ENCODE results near the gene SEMA3A.
"Not testable (repeated sequence)": the region's sequence is repeated elsewhere in the genome, so short reads cannot be mapped to it uniquely, and the experiment has no call there.

Gene SEMA3A

DNA sequence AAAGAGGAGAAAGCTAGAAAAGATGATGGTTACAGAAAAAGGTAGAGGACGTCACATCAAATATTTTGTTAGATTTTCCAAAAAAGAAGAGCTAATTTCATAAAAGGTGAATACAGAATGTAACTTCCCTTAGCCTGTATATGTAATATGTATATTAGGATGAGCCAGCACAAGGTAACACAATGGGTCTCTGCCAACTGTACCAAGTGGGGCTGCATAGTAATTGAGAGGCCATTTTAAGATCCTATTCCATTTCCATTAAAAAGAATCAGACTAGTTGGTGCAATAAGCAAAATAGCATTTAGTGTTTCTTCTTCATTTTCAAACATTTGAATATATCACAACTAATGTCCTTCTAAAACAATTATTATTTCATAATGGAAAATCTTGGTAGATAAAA, 134.6 kb downstream of the SEMA3A start:
- Histone ChIP-seq H3K4me1 (no peaks in the 10 kb centered on the region), H3K4me3 (no peak overlapping the region), H3K27ac (no peak overlapping the region), H3K36me3 (no peaks in the 10 kb centered on the region), H3K9me3 (no peaks in the 10 kb centered on the region), H3K27me3 (no peaks in the 10 kb centered on the region)
- intact Hi-C loops (cut with DNase I; ENCODE audit: low total_unique reads) = no loop called here
- TF ChIP-seq, protein P1, sequence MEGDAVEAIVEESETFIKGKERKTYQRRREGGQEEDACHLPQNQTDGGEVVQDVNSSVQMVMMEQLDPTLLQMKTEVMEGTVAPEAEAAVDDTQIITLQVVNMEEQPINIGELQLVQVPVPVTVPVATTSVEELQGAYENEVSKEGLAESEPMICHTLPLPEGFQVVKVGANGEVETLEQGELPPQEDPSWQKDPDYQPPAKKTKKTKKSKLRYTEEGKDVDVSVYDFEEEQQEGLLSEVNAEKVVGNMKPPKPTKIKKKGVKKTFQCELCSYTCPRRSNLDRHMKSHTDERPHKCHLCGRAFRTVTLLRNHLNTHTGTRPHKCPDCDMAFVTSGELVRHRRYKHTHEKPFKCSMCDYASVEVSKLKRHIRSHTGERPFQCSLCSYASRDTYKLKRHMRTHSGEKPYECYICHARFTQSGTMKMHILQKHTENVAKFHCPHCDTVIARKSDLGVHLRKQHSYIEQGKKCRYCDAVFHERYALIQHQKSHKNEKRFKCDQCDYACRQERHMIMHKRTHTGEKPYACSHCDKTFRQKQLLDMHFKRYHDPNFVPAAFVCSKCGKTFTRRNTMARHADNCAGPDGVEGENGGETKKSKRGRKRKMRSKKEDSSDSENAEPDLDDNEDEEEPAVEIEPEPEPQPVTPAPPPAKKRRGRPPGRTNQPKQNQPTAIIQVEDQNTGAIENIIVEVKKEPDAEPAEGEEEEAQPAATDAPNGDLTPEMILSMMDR (IDR thresholded peaks at IDR 0.05) = no peak
- DNase-seq = no peak

DNA sequence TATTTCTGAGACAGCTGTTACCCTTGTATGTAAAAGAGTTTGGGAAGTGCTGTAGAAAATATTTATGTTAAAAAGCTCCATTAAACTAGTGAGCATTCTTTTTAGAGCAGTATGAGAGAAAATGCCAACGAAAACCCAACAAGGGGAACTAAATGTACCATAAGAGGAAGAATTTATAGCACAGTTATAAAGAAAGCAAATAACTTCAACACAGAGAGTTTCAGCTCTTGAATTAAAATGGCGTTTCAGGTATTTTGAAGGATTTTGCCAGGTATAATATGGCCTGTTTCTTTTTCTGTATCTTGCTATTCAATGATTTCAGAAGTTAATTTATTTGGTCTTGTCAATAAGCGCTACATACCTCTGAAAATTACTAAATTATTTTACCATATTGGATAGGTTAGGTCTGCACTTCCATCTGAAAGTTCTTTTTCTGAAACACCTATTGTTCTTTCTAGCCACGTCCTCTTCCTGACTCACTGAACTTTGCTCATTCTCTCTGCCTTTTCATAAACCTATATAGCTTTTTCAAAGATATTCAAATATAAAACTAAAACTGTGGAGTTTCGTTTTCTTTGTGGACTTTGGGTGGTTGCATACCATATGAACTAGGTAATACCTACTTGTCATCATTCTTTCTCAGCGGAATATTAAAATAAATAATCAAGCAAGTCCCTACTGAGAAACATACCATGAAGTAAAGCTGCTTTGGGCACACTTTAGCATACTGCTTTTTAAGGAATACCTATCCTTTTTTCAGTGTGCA, 136.1 kb downstream of the SEMA3A start:
- Histone ChIP-seq H3K4me3 (no peak overlapping the region), H3K4me1 (no peaks in the 10 kb centered on the region), H3K9me3 (no peaks in the 10 kb centered on the region), H3K36me3 (no peaks in the 10 kb centered on the region), H3K27me3 (no peaks in the 10 kb centered on the region), H3K27ac (no peak overlapping the region)
- intact Hi-C loops (cut with DNase I; ENCODE audit: low total_unique reads) = no loop called here
- DNase-seq = no peak
- TF ChIP-seq, protein P1 (IDR thresholded peaks at IDR 0.05) = no peak

DNA sequence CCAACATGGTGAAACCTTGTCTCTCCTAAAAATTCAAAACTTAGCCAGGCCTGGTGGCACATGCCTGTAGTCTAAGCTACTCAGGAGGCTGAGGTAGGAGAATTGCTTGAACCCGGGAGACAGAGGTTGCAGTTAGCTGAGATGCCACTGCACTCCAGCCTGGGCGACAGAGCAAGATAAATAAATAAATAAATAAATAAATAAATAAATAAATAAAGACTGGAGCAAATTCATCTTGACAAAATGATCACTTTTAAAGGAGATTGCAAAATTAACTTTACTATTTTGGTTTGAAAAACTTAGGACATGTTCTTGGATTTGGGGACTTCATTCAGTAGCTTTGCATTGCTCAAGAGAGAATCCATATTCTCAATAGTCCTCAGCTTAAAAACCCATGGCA, 137.0 kb downstream of the SEMA3A start:
- Histone ChIP-seq H3K9me3 (no peaks in the 10 kb centered on the region), H3K4me1 (no peaks in the 10 kb centered on the region), H3K4me3 (no peak overlapping the region), H3K36me3 (no peaks in the 10 kb centered on the region), H3K27ac (no peak overlapping the region), H3K27me3 (no peaks in the 10 kb centered on the region)
- no peak for DNase-seq
- TF ChIP-seq, protein P1 (IDR thresholded peaks at IDR 0.05) = no peak
- intact Hi-C loops (cut with DNase I; ENCODE audit: low total_unique reads) = no loop called here

DNA sequence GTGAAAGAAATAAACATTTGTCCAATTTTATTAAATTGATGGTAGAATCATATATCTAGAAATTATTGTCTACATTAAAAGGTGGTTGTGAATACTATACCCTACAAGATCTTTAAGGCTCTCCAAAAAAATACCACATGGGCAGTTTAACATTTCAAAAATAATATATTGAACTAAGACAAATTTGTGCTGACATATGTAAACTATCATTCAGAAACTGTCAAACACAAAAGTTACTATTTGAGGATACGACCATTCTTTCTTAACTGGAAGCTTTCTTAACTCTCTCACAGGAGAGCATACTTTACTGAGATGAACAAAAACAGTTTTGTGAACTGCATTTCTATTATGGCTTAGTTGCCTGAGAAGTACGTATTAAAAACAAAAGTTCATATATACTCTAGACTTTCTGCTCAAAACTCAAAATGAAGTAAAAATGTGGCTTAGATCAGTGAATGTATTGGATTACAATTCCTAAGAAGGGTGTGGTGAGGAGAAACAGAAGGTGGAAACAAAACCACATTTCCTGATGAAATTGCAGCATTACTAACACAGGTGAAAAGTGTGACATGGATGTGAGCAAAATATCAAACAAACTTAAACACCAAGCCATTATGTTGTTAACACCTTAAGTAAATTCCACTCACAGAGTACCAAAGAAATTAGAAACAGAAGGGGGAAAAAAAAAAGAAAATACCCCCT, 138.5 kb downstream of the SEMA3A start:
- no peak overlapping the region for H3K27ac ChIP-seq
- H3K27me3 ChIP-seq = no peaks in the 10 kb centered on the region
- no peak overlapping the region for H3K4me3 ChIP-seq
- no peaks in the 10 kb centered on the region for H3K9me3 ChIP-seq
- intact Hi-C loops (cut with DNase I; ENCODE audit: low total_unique reads) = no loop called here
- H3K4me1 ChIP-seq = no peaks in the 10 kb centered on the region
- no peaks in the 10 kb centered on the region for H3K36me3 ChIP-seq
- DNase-seq = no peak
- TF ChIP-seq, protein P1 (IDR thresholded peaks at IDR 0.05) = no peak

DNA sequence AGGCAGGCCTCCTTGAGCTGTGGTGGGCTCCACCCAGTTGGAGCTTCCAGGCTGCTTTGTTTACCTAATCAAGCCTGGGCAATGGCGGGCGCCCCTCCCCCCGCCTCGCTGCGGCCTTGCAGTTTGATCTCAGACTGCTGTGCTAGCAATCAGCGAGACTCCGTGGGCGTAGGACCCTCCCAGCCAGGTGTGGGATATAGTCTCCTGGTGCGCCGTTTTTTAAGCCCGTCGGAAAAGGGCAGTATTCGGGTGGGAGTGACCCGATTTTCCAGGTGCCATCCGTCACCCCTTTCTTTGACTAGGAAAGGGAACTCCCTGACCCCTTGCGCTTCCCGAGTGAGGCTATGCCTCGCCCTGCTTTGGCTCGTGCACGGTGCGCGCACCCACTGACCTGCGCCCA, 139.4 kb downstream of the SEMA3A start:
- H3K9me3 ChIP-seq; H3K36me3 ChIP-seq; H3K27ac ChIP-seq; DNase-seq; H3K4me1 ChIP-seq; intact Hi-C loops (cut with DNase I; ENCODE audit: low total_unique reads); H3K4me3 ChIP-seq; H3K27me3 ChIP-seq: not testable (repeated sequence)

DNA sequence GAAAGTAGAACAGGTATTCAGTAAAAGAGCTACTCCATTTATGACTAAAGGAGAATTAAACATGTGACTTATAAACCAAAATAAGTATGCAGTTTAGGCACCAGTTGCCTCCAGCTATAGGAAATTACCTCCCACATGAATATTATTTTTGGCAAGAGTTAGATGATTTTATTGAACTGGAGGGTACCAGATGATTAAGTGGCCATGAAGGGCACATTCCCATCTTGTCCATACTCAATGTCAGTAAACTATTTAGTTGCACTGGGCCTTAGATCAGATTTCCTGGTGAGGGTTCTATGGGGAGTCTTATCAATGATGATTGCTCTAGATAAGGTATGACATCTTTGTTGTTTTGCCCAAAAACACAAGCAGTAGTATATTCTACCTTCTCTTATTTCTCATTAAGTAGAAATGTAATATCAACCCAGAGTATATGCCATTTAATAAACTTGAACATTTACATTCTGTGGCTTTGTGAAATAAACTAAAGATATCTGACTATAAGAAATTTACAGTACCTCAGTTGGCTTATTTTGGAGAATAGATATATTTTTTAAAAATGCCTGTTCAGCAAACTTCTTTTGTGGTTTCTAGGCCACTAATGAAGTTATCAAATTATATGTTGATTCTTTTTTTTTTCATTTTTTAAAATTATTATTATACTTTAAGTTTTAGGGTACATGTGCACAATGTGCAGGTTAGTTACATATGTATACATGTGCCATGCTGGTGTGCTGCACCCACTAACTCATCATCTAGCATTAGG, 145.3 kb downstream of the SEMA3A start:
- Histone ChIP-seq H3K27ac (no peak overlapping the region), H3K4me1 (no peaks in the 10 kb centered on the region), H3K4me3 (no peak overlapping the region), H3K9me3 (no peaks in the 10 kb centered on the region), H3K36me3 (no peaks in the 10 kb centered on the region), H3K27me3 (no peaks in the 10 kb centered on the region)
- TF ChIP-seq, protein P1 (IDR thresholded peaks at IDR 0.05) = no peak
- intact Hi-C loops (cut with DNase I; ENCODE audit: low total_unique reads) = no loop called here
- DNase-seq = no peak
